ENCODE measurements around the gene PRR29.

DNA sequence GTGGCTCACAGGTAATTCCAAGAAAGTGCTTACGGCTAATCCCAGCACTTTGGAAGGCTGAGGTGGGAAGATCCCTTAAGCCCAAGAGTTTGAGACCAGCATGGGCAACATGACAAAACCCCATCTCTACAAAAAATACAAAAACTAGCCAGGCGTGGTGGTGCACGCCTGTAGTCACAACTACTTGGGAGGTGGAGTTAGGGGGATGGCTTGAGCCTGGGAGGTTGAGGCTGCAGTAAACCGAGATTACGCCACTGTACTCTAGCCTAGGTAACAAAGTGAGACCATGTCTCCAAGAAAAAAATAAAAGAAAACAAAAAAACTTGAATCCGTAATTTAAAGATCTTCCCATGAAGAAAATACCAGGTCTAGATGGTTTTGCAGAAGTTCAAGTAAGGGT, 17.3 kb downstream of the PRR29 start:
- TF ChIP-seq, protein P1, sequence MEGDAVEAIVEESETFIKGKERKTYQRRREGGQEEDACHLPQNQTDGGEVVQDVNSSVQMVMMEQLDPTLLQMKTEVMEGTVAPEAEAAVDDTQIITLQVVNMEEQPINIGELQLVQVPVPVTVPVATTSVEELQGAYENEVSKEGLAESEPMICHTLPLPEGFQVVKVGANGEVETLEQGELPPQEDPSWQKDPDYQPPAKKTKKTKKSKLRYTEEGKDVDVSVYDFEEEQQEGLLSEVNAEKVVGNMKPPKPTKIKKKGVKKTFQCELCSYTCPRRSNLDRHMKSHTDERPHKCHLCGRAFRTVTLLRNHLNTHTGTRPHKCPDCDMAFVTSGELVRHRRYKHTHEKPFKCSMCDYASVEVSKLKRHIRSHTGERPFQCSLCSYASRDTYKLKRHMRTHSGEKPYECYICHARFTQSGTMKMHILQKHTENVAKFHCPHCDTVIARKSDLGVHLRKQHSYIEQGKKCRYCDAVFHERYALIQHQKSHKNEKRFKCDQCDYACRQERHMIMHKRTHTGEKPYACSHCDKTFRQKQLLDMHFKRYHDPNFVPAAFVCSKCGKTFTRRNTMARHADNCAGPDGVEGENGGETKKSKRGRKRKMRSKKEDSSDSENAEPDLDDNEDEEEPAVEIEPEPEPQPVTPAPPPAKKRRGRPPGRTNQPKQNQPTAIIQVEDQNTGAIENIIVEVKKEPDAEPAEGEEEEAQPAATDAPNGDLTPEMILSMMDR (IDR thresholded peaks at IDR 0.05), result no peak
- no peak for TF ChIP-seq POLR2AphosphoS5 (IDR thresholded peaks at IDR 0.05)
